Measurements from ENCODE around the gene POFUT2. TPM values are rescaled to one million over a fixed set of nuclear protein-coding genes. Genes with fewer than 3 reads are reported as not detected.

POFUT2 gene
- total and polyA plus RNA-seq, 4 donors: 17.9 to 35.7 (median 26.1) TPM

DNA sequence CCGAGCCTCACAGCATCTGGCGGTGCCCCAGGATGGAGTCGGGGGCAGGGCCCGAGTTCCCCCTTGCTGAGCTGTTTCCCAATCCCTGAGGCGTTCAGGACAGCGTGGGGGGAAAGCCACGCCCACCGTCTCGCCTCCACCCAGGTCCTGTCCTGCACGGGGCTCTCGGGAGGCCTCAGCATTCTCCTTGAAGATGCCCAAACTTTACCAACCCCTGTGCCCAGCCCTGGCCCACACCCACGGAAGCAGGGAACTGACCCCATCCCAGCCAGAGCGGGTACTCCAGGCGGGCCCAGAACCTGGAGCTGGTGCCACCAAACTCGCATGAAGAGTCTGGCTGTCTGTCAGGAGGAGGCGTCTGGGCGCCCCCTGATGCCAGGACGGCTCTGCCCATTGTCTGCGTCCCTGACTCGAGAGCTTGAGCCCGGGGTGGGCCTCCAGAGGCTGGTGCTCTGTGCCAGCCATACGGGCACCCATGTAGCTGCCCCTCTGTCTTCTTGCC, 35.3 kb upstream of the POFUT2 start:
- DNase-seq (no peak), ATAC-seq (ENCODE audit: insufficient read depth, low FRiP score) (no peak)
- Histone ChIP-seq H3K9ac (ENCODE audit: insufficient read depth in 1 of 2, low read length in 2 of 2) (no peak overlapping the region), H3K36me3 (ENCODE audit: control insufficient read depth in 4 of 4, insufficient read depth in 4 of 4, low read length in 4 of 4) (no peaks in the 10 kb centered on the region), H3K4me1 (ENCODE audit: control insufficient read depth in 5 of 5, insufficient read depth in 5 of 5, low read length in 5 of 5) (peaks cover 0 to 42% (median 30%) of the 10 kb centered on the region in 5 donors), H3K4me3 (no peak overlapping the region), H3K9me3 (ENCODE audit: control insufficient read depth in 4 of 4, insufficient read depth in 3 of 4, low read length in 3 of 4) (no peaks in the 10 kb centered on the region), H3K27me3 (ENCODE audit: control insufficient read depth in 3 of 3, insufficient read depth in 3 of 3, low read length in 2 of 3) (no peaks in the 10 kb centered on the region), H3K27ac (ENCODE audit: low read depth in 1 of 2, low read length in 1 of 2) (peak overlapping the region in 1 of 2 donors; percentile 47)
- WGBS, 2 donors: 51 to 65% methylated on average over 22 of the region's 22 CpGs
- TF ChIP-seq, protein P1, sequence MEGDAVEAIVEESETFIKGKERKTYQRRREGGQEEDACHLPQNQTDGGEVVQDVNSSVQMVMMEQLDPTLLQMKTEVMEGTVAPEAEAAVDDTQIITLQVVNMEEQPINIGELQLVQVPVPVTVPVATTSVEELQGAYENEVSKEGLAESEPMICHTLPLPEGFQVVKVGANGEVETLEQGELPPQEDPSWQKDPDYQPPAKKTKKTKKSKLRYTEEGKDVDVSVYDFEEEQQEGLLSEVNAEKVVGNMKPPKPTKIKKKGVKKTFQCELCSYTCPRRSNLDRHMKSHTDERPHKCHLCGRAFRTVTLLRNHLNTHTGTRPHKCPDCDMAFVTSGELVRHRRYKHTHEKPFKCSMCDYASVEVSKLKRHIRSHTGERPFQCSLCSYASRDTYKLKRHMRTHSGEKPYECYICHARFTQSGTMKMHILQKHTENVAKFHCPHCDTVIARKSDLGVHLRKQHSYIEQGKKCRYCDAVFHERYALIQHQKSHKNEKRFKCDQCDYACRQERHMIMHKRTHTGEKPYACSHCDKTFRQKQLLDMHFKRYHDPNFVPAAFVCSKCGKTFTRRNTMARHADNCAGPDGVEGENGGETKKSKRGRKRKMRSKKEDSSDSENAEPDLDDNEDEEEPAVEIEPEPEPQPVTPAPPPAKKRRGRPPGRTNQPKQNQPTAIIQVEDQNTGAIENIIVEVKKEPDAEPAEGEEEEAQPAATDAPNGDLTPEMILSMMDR (IDR thresholded peaks at IDR 0.05; ENCODE audit: control extremely low read depth, extremely low read depth): no peak

DNA sequence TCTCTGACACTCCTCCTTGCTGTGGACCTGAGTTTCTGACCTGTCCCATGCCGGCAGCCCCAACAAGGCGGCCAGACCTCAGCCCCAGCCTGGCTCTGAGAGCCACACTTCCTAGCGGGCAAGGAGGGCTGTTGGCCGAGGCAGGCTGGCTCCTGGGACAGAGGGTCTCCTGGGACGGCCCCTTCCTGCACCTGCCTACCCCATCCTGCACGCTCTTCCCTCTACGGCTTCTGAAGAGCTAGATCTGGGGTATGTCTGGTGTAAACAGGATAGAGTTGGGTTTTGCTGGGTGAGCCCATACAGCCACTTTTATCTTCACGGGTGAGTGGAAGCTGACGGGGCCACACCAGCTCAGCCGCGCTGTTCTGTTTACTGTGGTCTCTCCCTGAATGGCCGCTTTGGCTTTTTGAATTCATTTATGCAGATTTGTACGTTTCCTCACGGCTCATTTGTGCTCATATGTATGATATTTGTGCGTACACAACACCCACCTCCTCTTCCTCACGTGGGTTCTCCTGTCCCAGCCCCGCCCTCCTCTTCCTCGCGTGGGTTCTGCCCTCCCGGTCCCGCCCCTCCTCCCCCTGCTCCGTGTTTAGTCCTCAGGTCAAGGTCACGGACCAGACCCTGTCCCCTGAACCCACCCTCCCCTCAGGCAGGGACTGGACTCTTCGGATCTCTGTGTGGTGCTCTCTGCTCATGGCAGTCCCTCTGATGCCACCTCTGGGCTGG, 34.7 kb upstream of the POFUT2 start:
- Histone ChIP-seq H3K4me1 (ENCODE audit: control insufficient read depth in 5 of 5, insufficient read depth in 5 of 5, low read length in 5 of 5) (peaks cover 0 to 42% (median 32%) of the 10 kb centered on the region in 5 donors), H3K36me3 (ENCODE audit: control insufficient read depth in 4 of 4, insufficient read depth in 4 of 4, low read length in 4 of 4) (no peaks in the 10 kb centered on the region), H3K9ac (ENCODE audit: insufficient read depth in 1 of 2, low read length in 2 of 2) (no peak overlapping the region), H3K27ac (ENCODE audit: low read depth in 1 of 2, low read length in 1 of 2) (peak overlapping the region in 1 of 2 donors; percentile 47), H3K4me3 (no peak overlapping the region), H3K9me3 (ENCODE audit: control insufficient read depth in 4 of 4, insufficient read depth in 3 of 4, low read length in 3 of 4) (no peaks in the 10 kb centered on the region), H3K27me3 (ENCODE audit: control insufficient read depth in 3 of 3, insufficient read depth in 3 of 3, low read length in 2 of 3) (no peaks in the 10 kb centered on the region)
- WGBS, 2 donors: 58 to 60% methylated on average over 24 of the region's 24 CpGs
- no peak for DNase-seq
- TF ChIP-seq, protein P1 (IDR thresholded peaks at IDR 0.05; ENCODE audit: control extremely low read depth, extremely low read depth): no peak
- no peak for ATAC-seq (ENCODE audit: insufficient read depth, low FRiP score)

DNA sequence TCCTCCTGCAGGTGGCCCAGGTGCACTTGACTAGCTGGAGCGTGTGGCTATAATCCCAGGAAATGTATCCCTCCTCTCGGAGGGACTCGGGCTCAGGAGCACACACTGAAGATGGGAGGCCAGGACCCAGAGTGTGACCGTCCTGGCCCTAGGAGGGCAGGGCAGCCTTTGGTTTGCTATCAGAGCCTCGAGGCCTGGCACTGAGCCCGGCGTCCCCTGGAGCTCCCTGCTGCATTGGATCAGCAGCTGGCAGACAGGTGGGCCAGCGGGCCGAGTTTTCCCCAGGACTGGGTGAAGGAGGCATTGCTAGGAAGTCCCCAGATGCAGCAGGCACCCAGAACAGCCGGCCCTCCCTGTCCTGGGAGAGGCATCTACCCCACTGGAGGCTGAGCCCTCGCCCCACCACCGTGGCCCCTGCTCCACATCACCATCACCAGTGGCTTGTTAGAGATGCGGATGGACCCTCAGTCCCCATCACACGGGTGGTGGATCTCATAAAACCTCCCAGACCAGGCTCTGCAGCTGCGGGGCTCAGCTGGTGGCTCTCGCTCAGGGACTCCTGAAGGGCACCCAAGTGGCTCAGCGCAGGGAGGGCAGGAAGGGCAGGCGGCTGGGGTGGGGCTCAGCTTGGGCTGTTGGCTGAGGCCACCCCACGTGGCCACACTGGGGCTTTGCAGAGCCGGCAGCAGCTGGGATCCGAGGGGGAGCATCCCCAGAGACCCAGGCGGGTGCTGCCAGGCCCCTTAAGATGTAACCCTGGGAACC, 32.7 kb upstream of the POFUT2 start:
- TF ChIP-seq, protein P1 (IDR thresholded peaks at IDR 0.05; ENCODE audit: control extremely low read depth, extremely low read depth): no peak
- peaks cover 0 to 33% (median 22%) of the 10 kb centered on the region in 5 donors for H3K4me1 ChIP-seq (ENCODE audit: control insufficient read depth in 5 of 5, insufficient read depth in 5 of 5, low read length in 5 of 5)
- H3K27me3 ChIP-seq (ENCODE audit: control insufficient read depth in 3 of 3, insufficient read depth in 3 of 3, low read length in 2 of 3): no peaks in the 10 kb centered on the region
- ATAC-seq (ENCODE audit: insufficient read depth, low FRiP score): no peak
- no peaks in the 10 kb centered on the region for H3K9me3 ChIP-seq (ENCODE audit: control insufficient read depth in 4 of 4, insufficient read depth in 3 of 4, low read length in 3 of 4)
- no peak overlapping the region for H3K4me3 ChIP-seq
- peak overlapping the region; percentile 87 to 90 for H3K27ac ChIP-seq (ENCODE audit: low read depth in 1 of 2, low read length in 1 of 2)
- H3K9ac ChIP-seq (ENCODE audit: insufficient read depth in 1 of 2, low read length in 2 of 2): no peak overlapping the region
- WGBS, 2 donors: 68 to 87% methylated on average over 22 of the region's 22 CpGs
- no peak for DNase-seq
- H3K36me3 ChIP-seq (ENCODE audit: control insufficient read depth in 4 of 4, insufficient read depth in 4 of 4, low read length in 4 of 4): no peaks in the 10 kb centered on the region
